H9 (cell line): ENCODE results near the gene PCDHGA3. TPM values are rescaled to one million over a fixed set of nuclear protein-coding genes. Genes with fewer than 3 reads are reported as not detected.

Experiments
- DNase-seq: peaks from one replicate; pipeline ENCODE4 v3.0.0-alpha.2; 2017
- H2AFZ ChIP-seq: one replicate; pipeline ENCODE4 v1.6.1; 2013; ENCODE audit warnings: mild to moderate bottlenecking, low read length, control low read depth, moderate library complexity
- H2AK5ac ChIP-seq: 2 replicates; pipeline ENCODE4 v1.6.1; 2013; ENCODE audit warnings: low read length, control low read depth, mixed read lengths; ENCODE audit not compliant: insufficient read length
- H2BK120ac ChIP-seq: one replicate; pipeline ENCODE4 v1.6.1; 2013; ENCODE audit warnings: low read depth, mild to moderate bottlenecking, low read length, control low read depth, inconsistent platforms; ENCODE audit not compliant: poor library complexity, severe bottlenecking
- H2BK12ac ChIP-seq: 2 replicates; pipeline ENCODE4 v1.6.1; 2013; ENCODE audit warnings: low read length, control low read depth, mixed read lengths, low read depth; ENCODE audit not compliant: insufficient read length
- H2BK15ac ChIP-seq: 2 replicates; pipeline ENCODE4 v1.6.1; 2013; ENCODE audit warnings: low read depth, low read length, control low read depth
- H2BK20ac ChIP-seq: one replicate; pipeline ENCODE4 v1.6.1; 2013; ENCODE audit warnings: low read depth, mild to moderate bottlenecking, low read length, control low read depth, inconsistent platforms; ENCODE audit not compliant: poor library complexity, severe bottlenecking
- H2BK5ac ChIP-seq: 2 replicates; pipeline ENCODE4 v1.6.1; 2013; ENCODE audit warnings: low read length, control low read depth, mixed read lengths; ENCODE audit not compliant: insufficient read length
- H3K14ac ChIP-seq: 2 replicates; pipeline ENCODE4 v1.6.1; 2013; ENCODE audit warnings: low read length, control low read depth; ENCODE audit not compliant: insufficient read depth
- H3K18ac ChIP-seq: 2 replicates; pipeline ENCODE4 v1.6.1; 2013; ENCODE audit warnings: low read depth, mild to moderate bottlenecking, mixed read lengths, low read length, control low read depth; ENCODE audit not compliant: insufficient read length
- H3K23ac ChIP-seq: 2 replicates; pipeline ENCODE4 v1.6.1; 2013; ENCODE audit warnings: low read length, control low read depth, mixed read lengths, low read depth; ENCODE audit not compliant: insufficient read length
- H3K23me2 ChIP-seq: 2 replicates; pipeline ENCODE4 v1.6.1; 2013; ENCODE audit warnings: low read depth, mild to moderate bottlenecking, mixed read lengths, low read length, control low read depth; ENCODE audit not compliant: insufficient read length, poor library complexity, severe bottlenecking
- H3K27ac ChIP-seq: 2 replicates; pipeline ENCODE4 v1.5.1; 2013; ENCODE audit warnings: low read length, control low read depth, mixed read lengths, low read depth; ENCODE audit not compliant: insufficient read length
- H3K27me3 ChIP-seq: 2 replicates; pipeline ENCODE4 v1.6.1; 2013; ENCODE audit warnings: low read length, control low read depth, inconsistent platforms; ENCODE audit not compliant: insufficient read depth
- H3K4ac ChIP-seq: 2 replicates; pipeline ENCODE4 v1.6.1; 2013; ENCODE audit warnings: low read depth, mild to moderate bottlenecking, control low read depth, inconsistent platforms, low read length, moderate library complexity
- H3K4me1 ChIP-seq: 2 replicates; pipeline ENCODE4 v1.6.1; 2013; ENCODE audit warnings: low read length, control low read depth, inconsistent platforms; ENCODE audit not compliant: insufficient read depth
- H3K4me2 ChIP-seq: 2 replicates; pipeline ENCODE4 v1.6.1; 2013; ENCODE audit warnings: low read length, control low read depth, mixed read lengths; ENCODE audit not compliant: insufficient read length, insufficient read depth
- H3K56ac ChIP-seq: 2 replicates; pipeline ENCODE4 v1.6.1; 2013; ENCODE audit warnings: low read depth, mild to moderate bottlenecking, mixed read lengths, low read length, control low read depth; ENCODE audit not compliant: insufficient read length
- H3K79me1 ChIP-seq: 2 replicates; pipeline ENCODE4 v1.6.1; 2013; ENCODE audit warnings: low read depth, mild to moderate bottlenecking, moderate library complexity, low read length, control low read depth, inconsistent platforms; ENCODE audit not compliant: insufficient read depth, poor library complexity, severe bottlenecking
- H3K79me2 ChIP-seq: 2 replicates; pipeline ENCODE4 v1.6.1; 2013; ENCODE audit warnings: low read length, control low read depth, inconsistent platforms; ENCODE audit not compliant: insufficient read depth
- H3K9ac ChIP-seq: 2 replicates; pipeline ENCODE4 v1.6.1; 2013; ENCODE audit warnings: low read length, control low read depth, mixed read lengths; ENCODE audit not compliant: insufficient read length; ENCODE audit errors: extremely low read depth
- H3K9me3 ChIP-seq: one replicate; pipeline ENCODE4 v1.6.1; 2013; ENCODE audit warnings: low read depth, low read length, inconsistent platforms; ENCODE audit not compliant: control insufficient read depth
- H3T11ph ChIP-seq: one replicate; pipeline ENCODE4 v1.6.1; 2013; ENCODE audit warnings: mild to moderate bottlenecking, low read length, control low read depth, inconsistent platforms
- H4K20me1 ChIP-seq: one replicate; pipeline ENCODE4 v1.6.1; 2013; ENCODE audit not compliant: control insufficient read depth, insufficient read length, insufficient read depth
- H4K5ac ChIP-seq: 2 replicates; pipeline ENCODE4 v1.6.1; 2013; ENCODE audit warnings: low read depth, mild to moderate bottlenecking, mixed read lengths, low read length, control low read depth; ENCODE audit not compliant: insufficient read length
- H4K8ac ChIP-seq: replicated peaks from 2 replicates; pipeline ENCODE4 v1.6.1; 2013; ENCODE audit warnings: low read length, control low read depth, mixed read lengths, low read depth; ENCODE audit not compliant: insufficient read length
- H4K91ac ChIP-seq: 2 replicates; pipeline ENCODE4 v1.6.1; 2013; ENCODE audit warnings: low read depth, mild to moderate bottlenecking, moderate library complexity, mixed read lengths, low read length, control low read depth; ENCODE audit not compliant: insufficient read length
- H3K27ac Mint-ChIP-seq, 3 experiments: 2 replicates in 2 of 3; 3 replicates in 1 of 3; pipeline ENCODE4 v1.8.0; 2020 to 2021; ENCODE audit warnings: mixed read lengths in 3 of 3, mild to moderate bottlenecking in 1 of 3, moderate library complexity in 1 of 3
- H3K27me3 Mint-ChIP-seq: 2 replicates; pipeline ENCODE4 v1.8.0; 2021; ENCODE audit warnings: low read depth, mild to moderate bottlenecking, moderate library complexity, mixed read lengths
- H3K36me3 Mint-ChIP-seq, 3 experiments: 2 replicates in 2 of 3; 3 replicates in 1 of 3; pipeline ENCODE4 v1.8.0; 2020 to 2021; ENCODE audit warnings: low read depth in 3 of 3, mixed read lengths in 3 of 3; ENCODE audit not compliant: insufficient read depth in 1 of 3
- H3K4me1 Mint-ChIP-seq, 2 experiments: 2 replicates each; pipeline ENCODE4 v1.8.0; 2020; ENCODE audit warnings: mixed read lengths in 2 of 2
- H3K4me3 Mint-ChIP-seq, 2 experiments: 2 replicates in 1 of 2; 3 replicates in 1 of 2; pipeline ENCODE4 v1.8.0; 2020 to 2021; ENCODE audit warnings: mild to moderate bottlenecking in 2 of 2, mixed read lengths in 2 of 2, moderate library complexity in 1 of 2
- H3K9me3 Mint-ChIP-seq, 2 experiments: 2 replicates in 1 of 2; 3 replicates in 1 of 2; pipeline ENCODE4 v1.8.0; 2020; ENCODE audit warnings: mild to moderate bottlenecking in 2 of 2, mixed read lengths in 2 of 2, moderate library complexity in 1 of 2
- CTCF ChIP-seq: fragments of 200-600 bp; sonication (generic); conservative IDR thresholded peaks from 3 replicates; pipeline ENCODE4 v1.8.0; 2021; ENCODE audit warnings: antibody characterized with exemption, mild to moderate bottlenecking
- WGBS: extraction: QIAGEN DNeasy Blood & Tissue Kit; methylation state at CpG from one replicate; pipeline ENCODE4 v1.1.7; 2013; ENCODE audit warnings: missing lambda C conversion rate, low lambda C conversion rate, mixed read lengths; ENCODE audit not compliant: insufficient read length; ENCODE audit errors: extremely low coverage; 5-methylcytosine and 5-hydroxymethylcytosine counted together
- total RNA-seq: library from RNA; stranded (reverse); gene quantifications from 2 replicates; pipeline ENCODE4 v1.2.1, GENCODE V29; 2021

Gene PCDHGA3
- total RNA-seq, 1 experiment from 2014 or later = 0.94 TPM

- no peak for DNase-seq
Measured at GRCh38 chr5:141384471-141385267, 41.0 kb downstream of the PCDHGA3 start.

More at GRCh38 chr5:141384471-141385267, 41.0 kb downstream of the PCDHGA3 start:
- no peak overlapping the region for H3K56ac ChIP-seq
- no peak overlapping the region for H3K4me2 ChIP-seq
- H3K4ac ChIP-seq = no peak overlapping the region
- H3K9me3 Mint-ChIP-seq = peaks cover 71 to 76% of the 10 kb centered on the region in 2 experiments
- H3K27me3 Mint-ChIP-seq = peaks cover 12% of the 10 kb centered on the region; the same call in 1 of the 2 replicates
- no peak overlapping the region for H2BK120ac ChIP-seq
- H3K14ac ChIP-seq = no peak overlapping the region
- H4K5ac ChIP-seq = no peak overlapping the region
- no peak overlapping the region for H4K91ac ChIP-seq
- peaks cover 38% of the 10 kb centered on the region for H3K9me3 ChIP-seq
- no peak overlapping the region for H3K4me3 Mint-ChIP-seq
- H3K9ac ChIP-seq = no peak overlapping the region
- no peak overlapping the region for H3K27ac ChIP-seq
- no peak overlapping the region for H2BK20ac ChIP-seq
- no peak overlapping the region for H3K18ac ChIP-seq
- H2AK5ac ChIP-seq = no peak overlapping the region
- 0 out of 2 replicates have a peak, but pooled peaks cover 2% of the 10 kb centered on the region for H3K4me1 ChIP-seq
- no peaks in the 10 kb centered on the region for H3K79me2 ChIP-seq
- no peak overlapping the region for H3K23ac ChIP-seq
- H2BK15ac ChIP-seq = no peak overlapping the region
- H2BK12ac ChIP-seq = no peak overlapping the region
- H4K20me1 ChIP-seq = no peaks in the 10 kb centered on the region
- H3T11ph ChIP-seq = no peak overlapping the region
- no peak overlapping the region for H2BK5ac ChIP-seq
- H3K36me3 Mint-ChIP-seq = peaks cover 16 to 51% (median 34%) of the 10 kb centered on the region in 3 experiments
- H2AFZ ChIP-seq = no peak overlapping the region
- no peak overlapping the region for H3K27ac Mint-ChIP-seq
- H3K4me1 Mint-ChIP-seq = no peaks in the 10 kb centered on the region
- no peaks in the 10 kb centered on the region for H3K23me2 ChIP-seq
- TF ChIP-seq CTCF = no peak
- H3K27me3 ChIP-seq = no peaks in the 10 kb centered on the region
- no peaks in the 10 kb centered on the region for H3K79me1 ChIP-seq
- H4K8ac ChIP-seq = no peak overlapping the region
- WGBS = no CpG with 5 or more reads among the region's 43 CpGs
